Endodermal cell (in vitro differentiated cells): Measurements from ENCODE around the gene FGFR4. TPM values are rescaled to one million over a fixed set of nuclear protein-coding genes. Genes with fewer than 3 reads are reported as not detected.

Experiments used
- DNase-seq: peaks from one replicate; pipeline ENCODE4 v3.0.0-alpha.2; 2017
- H3K27ac ChIP-seq: 2 replicates; pipeline ENCODE4 v1.5.1; 2013; ENCODE audit warnings: mild to moderate bottlenecking, low read depth, low read length, moderate library complexity
- H3K27me3 ChIP-seq: 2 replicates; pipeline ENCODE4 v1.6.1; 2013; ENCODE audit warnings: mild to moderate bottlenecking, low read length, moderate library complexity; ENCODE audit not compliant: insufficient read depth, control insufficient read depth, poor library complexity, severe bottlenecking
- H3K36me3 ChIP-seq: 2 replicates; pipeline ENCODE4 v1.7.0; 2013; ENCODE audit warnings: mild to moderate bottlenecking, low read length, moderate library complexity; ENCODE audit not compliant: control insufficient read depth, insufficient read depth
- H3K4me1 ChIP-seq: one replicate; pipeline ENCODE4 v1.7.0; 2013; ENCODE audit warnings: low read length; ENCODE audit not compliant: control insufficient read depth, insufficient read depth
- H3K4me3 ChIP-seq: 2 replicates; pipeline ENCODE4 v1.5.1; 2013; ENCODE audit warnings: mild to moderate bottlenecking, low read length, moderate library complexity
- H3K9ac ChIP-seq: 2 replicates; pipeline ENCODE4 v1.6.1; 2013; ENCODE audit warnings: mild to moderate bottlenecking, low read length, moderate library complexity; ENCODE audit not compliant: poor library complexity, severe bottlenecking; ENCODE audit errors: extremely low read depth
- H3K9me3 ChIP-seq: 2 replicates; pipeline ENCODE4 v1.6.1; 2013; ENCODE audit warnings: mild to moderate bottlenecking, low read length, moderate library complexity; ENCODE audit not compliant: control insufficient read depth
- H3K27ac Mint-ChIP-seq: 2 replicates; pipeline ENCODE4 v1.8.0; 2020; ENCODE audit warnings: mixed read lengths
- H3K27me3 Mint-ChIP-seq: 2 replicates; pipeline ENCODE4 v1.8.0; 2021; ENCODE audit warnings: mild to moderate bottlenecking, mixed read lengths; ENCODE audit not compliant: insufficient read depth
- H3K36me3 Mint-ChIP-seq: 2 replicates; pipeline ENCODE4 v1.8.0; 2020; ENCODE audit warnings: low read depth, mixed read lengths
- H3K4me1 Mint-ChIP-seq: 2 replicates; pipeline ENCODE4 v1.8.0; 2020; ENCODE audit warnings: mixed read lengths
- H3K4me3 Mint-ChIP-seq: 2 replicates; pipeline ENCODE4 v1.8.0; 2020; ENCODE audit warnings: mild to moderate bottlenecking, moderate library complexity, mixed read lengths
- H3K9me3 Mint-ChIP-seq: 2 replicates; pipeline ENCODE4 v1.8.0; 2020; ENCODE audit warnings: mild to moderate bottlenecking, mixed read lengths
- CTCF ChIP-seq: fragments of 200-600 bp; sonication (generic); conservative IDR thresholded peaks from 2 replicates; pipeline ENCODE4 v1.5.0; 2021; ENCODE audit warnings: antibody characterized with exemption, mild to moderate bottlenecking
- WGBS, 2 experiments: methylation state at CpG; one replicate each; pipeline versions ENCODE4 v1.1.5 to v1.1.7; 2013; ENCODE audit warnings: missing lambda C conversion rate in 2 of 2, mixed read lengths in 1 of 2; ENCODE audit not compliant: insufficient coverage in 1 of 2, insufficient read length in 1 of 2; 5-methylcytosine and 5-hydroxymethylcytosine counted together
- long read RNA-seq, 4 experiments: library from polyadenylated mRNA in 2 of 4; library from RNA in 1 of 4; library from capped mRNA in 1 of 4; stranded (forward) in 3 of 4; unstranded in 1 of 4; transcript quantifications; one replicate each; pipeline ENCODE4 v2.0.0, GENCODE V29; 2020 to 2021; ENCODE audit warnings: inconsistent platforms in 1 of 4
- polyA plus RNA-seq, 2 experiments: library from polyadenylated mRNA; stranded (reverse); fragments of 50-300 nt; gene quantifications; one replicate each; pipeline ENCODE4 v1.2.3, GENCODE V29; 2013
- total RNA-seq, 2 donors: library from RNA; stranded (reverse); fragmentation: NEBNext Ultra II Directional in 1 of 2; extraction: Animal tissue kit (Norgen Biotek cat#: 25700) in 1 of 2; gene quantifications; 2 replicates in 1 of 2; 3 replicates in 1 of 2; pipeline ENCODE4 v1.2.1, GENCODE V29; 2021

The FGFR4 gene
- 100 to 1,000 TPM; 123 to 131 TPM for total RNA-seq
- 26.6 TPM for polyA plus RNA-seq (2013, experiment 1 of 2)
- 22.8 TPM for polyA plus RNA-seq (2013, experiment 2 of 2)
- long read RNA-seq, experiment 1, partial matches to known transcripts, result 27 of 56 reads
- long read RNA-seq, experiment 1, other reads (novel, unspliced or antisense), result 19 of 56 reads
- long read RNA-seq, experiment 2, transcript FGFR4-201 (18 exons, 3,122 nt), result minor isoform, 16 of 152 reads
- long read RNA-seq, experiment 2, transcript FGFR4-207 (18 exons, 2,638 nt), result major isoform, 66 of 152 reads
- long read RNA-seq, experiment 2, partial matches to known transcripts, result 20 of 152 reads
- long read RNA-seq, experiment 2, other reads (novel, unspliced or antisense), result 50 of 152 reads
- long read RNA-seq, experiment 3, transcript FGFR4-201 (18 exons, 3,122 nt), result minor isoform, 36 of 293 reads
- long read RNA-seq, experiment 3, transcript FGFR4-207 (18 exons, 2,638 nt), result major isoform, 138 of 293 reads
- long read RNA-seq, experiment 3, partial matches to known transcripts, result 14 of 293 reads
- long read RNA-seq, experiment 3, other reads (novel, unspliced or antisense), result 105 of 293 reads
- long read RNA-seq, experiment 4, partial matches to known transcripts, result 0 of 7 reads
- long read RNA-seq, experiment 4, other reads (novel, unspliced or antisense), result 4 of 7 reads

- Mint-ChIP-seq H3K4me3 (peak within 1 kb of the TSS; percentile 72), H3K9me3 (no peaks in the 10 kb centered on the region), H3K27me3 (peaks cover 1% of the 10 kb centered on the region), H3K4me1 (peaks cover 36% of the 10 kb centered on the region), H3K36me3 (peaks cover 25% of the 10 kb centered on the region), H3K27ac (peak within 1 kb of the TSS; percentile 83)
- H3K4me1 ChIP-seq, result no peaks in the 10 kb centered on the region
- no peaks in the 10 kb centered on the region for H3K27me3 ChIP-seq
- H3K27ac ChIP-seq, result peak within 1 kb of the TSS; percentile 38
- H3K36me3 ChIP-seq, result no peaks in the 10 kb centered on the region
- TF ChIP-seq CTCF, result peak; percentile 99
- H3K9ac ChIP-seq, result peak within 1 kb of the TSS; percentile 68
- WGBS, 2 experiments, result 2 to 4% methylated on average over 10 to 55 of the region's 68 CpGs
- peak within 1 kb of the TSS; percentile 80 for H3K4me3 ChIP-seq
- H3K9me3 ChIP-seq, result no peaks in the 10 kb centered on the region
- DNase-seq, result peak; percentile 98
Measured at GRCh38 chr5:177086654-177087397, at the start of gene FGFR4. FGFR4 (plus strand) TSS chr5:177086915; CDS start chr5:177089603, 2,688 bp downstream.

DNA sequence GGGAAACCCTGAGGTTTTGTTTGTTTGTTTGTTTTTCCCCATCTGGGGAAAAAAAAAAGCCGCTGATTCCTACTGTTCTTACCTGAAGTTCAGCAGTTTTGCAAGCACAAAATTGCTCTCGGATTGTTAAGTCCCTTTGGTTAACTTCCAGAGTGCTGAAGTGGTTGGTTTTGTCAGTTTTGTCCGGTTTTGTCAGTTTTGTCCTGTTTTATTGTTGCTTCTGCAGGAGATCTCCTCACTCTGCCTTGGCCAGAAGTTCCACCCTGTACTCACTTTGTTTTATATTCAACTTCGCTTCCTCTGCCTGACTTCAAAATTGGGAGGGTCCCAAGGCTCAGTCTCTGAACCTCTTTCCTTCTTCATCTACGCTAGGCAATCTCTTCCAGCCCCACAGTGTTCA, 49.8 kb upstream of the FGFR4 start:
- Histone ChIP-seq H3K4me1 (no peaks in the 10 kb centered on the region), H3K9ac (no peak overlapping the region), H3K4me3 (no peak overlapping the region), H3K9me3 (no peaks in the 10 kb centered on the region), H3K36me3 (peaks cover 12% of the 10 kb centered on the region), H3K27me3 (no peaks in the 10 kb centered on the region), H3K27ac (no peak overlapping the region)
- Mint-ChIP-seq H3K27me3 (no peaks in the 10 kb centered on the region), H3K27ac (no peak overlapping the region), H3K9me3 (no peaks in the 10 kb centered on the region), H3K36me3 (peaks cover 26% of the 10 kb centered on the region), H3K4me1 (peaks cover 10% of the 10 kb centered on the region), H3K4me3 (no peak overlapping the region)
- WGBS, 2 experiments, result 90 to 92% methylated on average over 5 of the region's 5 CpGs
- TF ChIP-seq CTCF, result no peak
- no peak for DNase-seq

GRCh38 chr5:177040814-177041420, 45.8 kb upstream of the FGFR4 start:
- no peak overlapping the region for H3K27ac ChIP-seq
- no peak overlapping the region for H3K4me3 Mint-ChIP-seq
- H3K27me3 ChIP-seq, result no peaks in the 10 kb centered on the region
- peaks cover 44% of the 10 kb centered on the region for H3K36me3 Mint-ChIP-seq
- H3K4me3 ChIP-seq, result no peak overlapping the region
- no peaks in the 10 kb centered on the region for H3K9me3 Mint-ChIP-seq
- H3K9me3 ChIP-seq, result no peaks in the 10 kb centered on the region
- H3K4me1 Mint-ChIP-seq, result peaks cover 8% of the 10 kb centered on the region
- H3K27me3 Mint-ChIP-seq, result no peaks in the 10 kb centered on the region
- DNase-seq, result no peak
- H3K4me1 ChIP-seq, result no peaks in the 10 kb centered on the region
- TF ChIP-seq CTCF, result no peak
- no peak overlapping the region for H3K27ac Mint-ChIP-seq
- peaks cover 42% of the 10 kb centered on the region for H3K36me3 ChIP-seq
- 95 to 100% methylated on average over 1 to 3 of the region's 3 CpGs for WGBS, 2 experiments
- no peak overlapping the region for H3K9ac ChIP-seq
